ENCODE measurements around the gene RNF41.

The RNF41 gene

GRCh38 chr12:56260921-56261320, 39.2 kb upstream of the RNF41 start:
- TF ChIP-seq CTCF (IDR thresholded peaks at IDR 0.05; ENCODE audit: extremely low read depth, insufficient read depth, missing control alignments), result no peak
- DNase-seq (ENCODE audit: low spot score), result no peak
- in situ Hi-C loops (cut with MboI; ENCODE audit: low pct_unique_long_range_greater_than_20kb, low sequenced_read_pairs, unreplicated experiment), result no loop called here

GRCh38 chr12:56260380-56260779, 38.7 kb upstream of the RNF41 start:
- in situ Hi-C loops (cut with MboI; ENCODE audit: low pct_unique_long_range_greater_than_20kb, low sequenced_read_pairs, unreplicated experiment), result no loop called here
- no peak for DNase-seq (ENCODE audit: low spot score)
- TF ChIP-seq CTCF (IDR thresholded peaks at IDR 0.05; ENCODE audit: extremely low read depth, insufficient read depth, missing control alignments), result no peak

- no peak for TF ChIP-seq CTCF (IDR thresholded peaks at IDR 0.05; ENCODE audit: extremely low read depth, insufficient read depth, missing control alignments)
- in situ Hi-C loops (cut with MboI; ENCODE audit: low pct_unique_long_range_greater_than_20kb, low sequenced_read_pairs, unreplicated experiment), result no loop called here
- no peak for DNase-seq (ENCODE audit: low spot score)
Measured at GRCh38 chr12:56258820-56259183, 37.1 kb upstream of the RNF41 start.

- peak; percentile 98 for DNase-seq (ENCODE audit: low spot score)
- TF ChIP-seq CTCF (IDR thresholded peaks at IDR 0.05; ENCODE audit: extremely low read depth, insufficient read depth, missing control alignments), result peak; percentile 93
- in situ Hi-C loops (cut with MboI; ENCODE audit: low pct_unique_long_range_greater_than_20kb, low sequenced_read_pairs, unreplicated experiment), result no loop called here
Measured at GRCh38 chr12:56258068-56258819, 36.5 kb upstream of the RNF41 start, which contains the start of gene ANKRD52. ANKRD52 (minus strand) TSS chr12:56258384; CDS start chr12:56258269, 115 bp downstream.

- DNase-seq (ENCODE audit: low spot score), result no peak
- in situ Hi-C loops (cut with MboI; ENCODE audit: low pct_unique_long_range_greater_than_20kb, low sequenced_read_pairs, unreplicated experiment), result no loop called here
- no peak for TF ChIP-seq CTCF (IDR thresholded peaks at IDR 0.05; ENCODE audit: extremely low read depth, insufficient read depth, missing control alignments)
Measured at GRCh38 chr12:56257491-56258067, 35.9 kb upstream of the RNF41 start.

- in situ Hi-C loops (cut with MboI; ENCODE audit: low pct_unique_long_range_greater_than_20kb, low sequenced_read_pairs, unreplicated experiment), result no loop called here
- TF ChIP-seq CTCF (IDR thresholded peaks at IDR 0.05; ENCODE audit: extremely low read depth, insufficient read depth, missing control alignments), result no peak
Measured at GRCh38 chr12:56257071-56257470, 35.3 kb upstream of the RNF41 start.

More at GRCh38 chr12:56257071-56257470, 35.3 kb upstream of the RNF41 start:
- DNase-seq (ENCODE audit: low spot score), result no peak
